Heart left ventricle (tissue), 16 donors: Measurements from ENCODE around the gene ARMH2. TPM values are rescaled to one million over a fixed set of nuclear protein-coding genes. Genes with fewer than 3 reads are reported as not detected.

Experiments used
- ATAC-seq, 4 donors: fragments of 200-7000 bp; cut with Tn5 transposase; one replicate each; pipeline ENCODE4 v1.9.1; 2020 to 2022; ENCODE audit warnings: moderate library complexity in 4 of 4, mild to moderate bottlenecking in 3 of 4, moderate number of reproducible peaks in 1 of 4
- DNase-seq, 5 donors: peaks; one replicate each; pipeline ENCODE4 v3.0.0-alpha.2; 2020
- H3K27ac ChIP-seq, 12 donors: fragments of 200-600 bp; sonication (generic) in 4 of 12; one replicate each; pipeline versions ENCODE4 v1.5.0 to v1.8.0; 2016 to 2022; ENCODE audit warnings: mild to moderate bottlenecking in 2 of 12
- H3K27me3 ChIP-seq, 9 donors: fragments of 200-600 bp; sonication (generic) in 2 of 9; one replicate each; pipeline versions ENCODE4 v1.5.1 to v1.8.0; 2016 to 2022; ENCODE audit warnings: mild to moderate bottlenecking in 3 of 9
- H3K36me3 ChIP-seq, 9 donors: fragments of 200-600 bp; sonication (generic) in 2 of 9; one replicate each; pipeline versions ENCODE4 v1.5.0 to v1.8.0; 2018 to 2022; ENCODE audit warnings: mild to moderate bottlenecking in 2 of 9
- H3K4me1 ChIP-seq, 12 donors: fragments of 200-600 bp; sonication (generic) in 4 of 12; one replicate each; pipeline versions ENCODE4 v1.5.0 to v1.8.0; 2016 to 2022; ENCODE audit warnings: mild to moderate bottlenecking in 3 of 12
- H3K4me3 ChIP-seq, 12 donors: fragments of 200-600 bp; sonication (generic) in 4 of 12; one replicate each; pipeline versions ENCODE4 v1.5.0 to v1.8.0; 2017 to 2022; ENCODE audit warnings: mild to moderate bottlenecking in 9 of 12, moderate library complexity in 4 of 12
- H3K9me3 ChIP-seq, 12 donors: fragments of 200-600 bp; sonication (generic) in 4 of 12; one replicate each; pipeline versions ENCODE4 v1.5.0 to v1.8.0; 2016 to 2022; ENCODE audit warnings: mild to moderate bottlenecking in 1 of 12
- POLR2A ChIP-seq, 2 donors: fragments of 450-650 bp; IDR thresholded peaks; one replicate each; pipeline ENCODE4 v1.6.1; 2017; ENCODE audit warnings: antibody characterized with exemption in 2 of 2, mild to moderate bottlenecking in 2 of 2, moderate library complexity in 2 of 2
- WGBS, 4 donors: extraction: QIAGEN DNeasy Blood & Tissue Kit in 2 of 4; methylation state at CpG; one replicate each; pipeline versions ENCODE4 v1.1.5 to v1.1.7; 2013 to 2018; 5-methylcytosine and 5-hydroxymethylcytosine counted together
- intact Hi-C, 10 donors: fragments of 100-400 bp; cut with DNase I; formaldehyde crosslinking; loops; one replicate each; pipeline versions ENCODE4 v1.11.1 to v1.14.2; 2022
- polyA plus RNA-seq, 2 donors: library from polyadenylated mRNA; stranded (reverse); fragments of 200-250 nt; gene quantifications; one replicate each; pipeline ENCODE4 v1.2.3, GENCODE V29; 2013
- total RNA-seq, 9 donors: library from RNA; depleted of rRNA in 2 of 9; stranded (reverse); fragments of >200 nt in 2 of 9; fragmentation: NEBNext Ultra II Directional in 3 of 9; extraction: Animal tissue kit (Norgen Biotek cat#: 25700) in 3 of 9; gene quantifications; one replicate each; pipeline versions ENCODE4 v1.1.0 to v1.2.4, GENCODE V29; 2016 to 2023
- TF ChIP-seq, protein P1 (sequence below), 12 donors: fragments of 200-600 bp; sonication (generic) in 4 of 12; IDR thresholded peaks; one replicate each; pipeline versions ENCODE4 v1.5.0 to v1.8.0; 2018 to 2022; ENCODE audit warnings: antibody characterized with exemption in 12 of 12, mild to moderate bottlenecking in 5 of 12
- donor health status: ischemic (EF 13 %, LVEDD 7.1; RV severe dilation, severe dysfunction).
- donor health status: healthy with polysubstance abuse.
- donor health status: DM: no; HTN: yes; CAD: no.
- donor health status: DM: no; HTN: no; CAD: no.
- donor health status: ischemic (EF 25% LVEDD 6.9; RV normal size, moderate dysfunction).
- donor health status: ischemic (EF 25% LVEDD 5.7; RV mildly dilated, moderate dysfunction).
- donor health status: healthy.
- donor health status: DM: yes; HTN: yes; CAD: no.
- donor health status: ischemic (EF 35%, LVEDD 5.7; RV mildly dilated, moderate dysfunction).
- donor health status: nonischemic (EF 11% LVEDD 7.7; RV severe dilation, severe dysfunction).
- donor health status: DM: yes; HTN: yes; CAD: no.
- donor health status: PGD.
- donor health status: ischemic (EF 29% LVEDD 5.4; RV normal size, mild dysfunction).
- donor health status: nonischemic (EF 23%, LVEDD 6.1; RV moderate dilation, normal function).

Gene ARMH2
- total and polyA plus RNA-seq, 11 donors = not detected

GRCh38 chr6:24827162-24827561 lies 28.4 kb upstream of the ARMH2 start:
- no peak for DNase-seq
- Histone ChIP-seq H3K27ac (no peak overlapping the region), H3K4me1 (no peaks in the 10 kb centered on the region), H3K36me3 (peaks cover 0 to 95% (median 17%) of the 10 kb centered on the region in 9 donors), H3K27me3 (no peaks in the 10 kb centered on the region), H3K4me3 (no peak overlapping the region), H3K9me3 (no peaks in the 10 kb centered on the region)
- intact Hi-C loops = no loop called here
- 83 to 86% (median 84%) methylated on average over 3 of the region's 3 CpGs for WGBS, 4 donors
- ATAC-seq = no peak
- TF ChIP-seq, protein P1, sequence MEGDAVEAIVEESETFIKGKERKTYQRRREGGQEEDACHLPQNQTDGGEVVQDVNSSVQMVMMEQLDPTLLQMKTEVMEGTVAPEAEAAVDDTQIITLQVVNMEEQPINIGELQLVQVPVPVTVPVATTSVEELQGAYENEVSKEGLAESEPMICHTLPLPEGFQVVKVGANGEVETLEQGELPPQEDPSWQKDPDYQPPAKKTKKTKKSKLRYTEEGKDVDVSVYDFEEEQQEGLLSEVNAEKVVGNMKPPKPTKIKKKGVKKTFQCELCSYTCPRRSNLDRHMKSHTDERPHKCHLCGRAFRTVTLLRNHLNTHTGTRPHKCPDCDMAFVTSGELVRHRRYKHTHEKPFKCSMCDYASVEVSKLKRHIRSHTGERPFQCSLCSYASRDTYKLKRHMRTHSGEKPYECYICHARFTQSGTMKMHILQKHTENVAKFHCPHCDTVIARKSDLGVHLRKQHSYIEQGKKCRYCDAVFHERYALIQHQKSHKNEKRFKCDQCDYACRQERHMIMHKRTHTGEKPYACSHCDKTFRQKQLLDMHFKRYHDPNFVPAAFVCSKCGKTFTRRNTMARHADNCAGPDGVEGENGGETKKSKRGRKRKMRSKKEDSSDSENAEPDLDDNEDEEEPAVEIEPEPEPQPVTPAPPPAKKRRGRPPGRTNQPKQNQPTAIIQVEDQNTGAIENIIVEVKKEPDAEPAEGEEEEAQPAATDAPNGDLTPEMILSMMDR (IDR thresholded peaks at IDR 0.05) = no peak
- no peak for TF ChIP-seq POLR2A (IDR thresholded peaks at IDR 0.05)

DNA sequence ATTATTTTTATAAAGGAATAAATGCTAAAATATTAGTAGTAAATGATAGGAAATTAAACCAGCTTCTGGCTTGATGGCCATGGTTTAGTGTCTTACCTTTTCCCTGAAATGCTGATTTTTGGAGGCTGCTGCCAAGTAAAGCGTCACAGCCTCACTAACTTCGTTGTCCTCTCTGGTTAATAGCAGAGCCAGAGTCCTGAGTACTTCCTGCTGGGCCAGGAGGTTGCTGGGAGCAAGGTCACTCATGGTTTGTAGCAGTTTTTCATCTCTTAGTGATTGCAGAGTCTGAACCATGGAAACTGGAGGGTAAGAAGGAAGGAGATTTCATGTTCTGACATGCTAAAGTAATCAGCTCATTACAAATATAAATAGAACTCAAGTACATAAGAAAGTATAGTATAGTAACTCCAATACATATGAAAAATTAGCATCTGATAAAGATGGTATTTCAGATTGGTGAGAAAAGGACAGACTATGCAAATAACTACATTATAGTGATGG lies 26.5 kb upstream of the ARMH2 start:
- ATAC-seq = no peak
- TF ChIP-seq POLR2A (IDR thresholded peaks at IDR 0.05) = no peak
- TF ChIP-seq, protein P1 (IDR thresholded peaks at IDR 0.05) = no peak
- Histone ChIP-seq H3K27ac (no peak overlapping the region), H3K4me1 (no peaks in the 10 kb centered on the region), H3K27me3 (no peaks in the 10 kb centered on the region), H3K9me3 (no peaks in the 10 kb centered on the region), H3K36me3 (peaks cover 0 to 85% (median 17%) of the 10 kb centered on the region in 9 donors), H3K4me3 (no peak overlapping the region)
- DNase-seq = no peak
- 58 to 68% (median 65%) methylated on average over 2 of the region's 2 CpGs for WGBS, 4 donors
- intact Hi-C loops = no loop called here

GRCh38 chr6:24824142-24824938 lies 25.6 kb upstream of the ARMH2 start:
- WGBS, 4 donors = 91 to 93% (median 92%) methylated on average over 6 of the region's 6 CpGs
- no peaks in the 10 kb centered on the region for H3K4me1 ChIP-seq
- H3K27me3 ChIP-seq = no peaks in the 10 kb centered on the region
- no peak overlapping the region for H3K4me3 ChIP-seq
- intact Hi-C loops = no loop called here
- H3K9me3 ChIP-seq = no peaks in the 10 kb centered on the region
- H3K36me3 ChIP-seq = peaks cover 0 to 77% (median 17%) of the 10 kb centered on the region in 9 donors
- ATAC-seq = no peak
- H3K27ac ChIP-seq = no peak overlapping the region
- DNase-seq = no peak
- TF ChIP-seq, protein P1 (IDR thresholded peaks at IDR 0.05) = no peak
- no peak for TF ChIP-seq POLR2A (IDR thresholded peaks at IDR 0.05)

DNA sequence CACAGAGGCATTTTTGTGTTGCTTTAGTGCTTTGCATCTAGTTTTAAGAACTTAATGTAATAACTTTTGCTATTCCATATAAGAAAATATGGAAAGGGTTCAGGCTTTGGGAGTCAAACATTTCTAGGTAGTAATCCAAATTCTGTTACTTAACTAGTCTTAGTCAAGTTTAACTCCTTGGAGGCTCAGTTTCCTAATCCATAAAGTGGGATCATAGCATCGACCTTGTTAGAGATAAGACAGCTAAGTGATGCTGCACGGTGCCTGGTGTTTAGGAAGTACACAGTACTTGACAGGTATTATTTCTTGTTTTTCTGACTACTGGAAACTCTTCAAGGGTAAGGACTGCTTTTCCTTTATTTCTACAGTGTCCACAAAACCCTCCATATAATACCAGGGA lies 24.5 kb upstream of the ARMH2 start:
- intact Hi-C loops = no loop called here
- DNase-seq (no peak), ATAC-seq (no peak)
- no peak overlapping the region for H3K27ac ChIP-seq
- peaks cover 0 to 73% (median 17%) of the 10 kb centered on the region in 9 donors for H3K36me3 ChIP-seq
- H3K9me3 ChIP-seq = no peaks in the 10 kb centered on the region
- no peak overlapping the region for H3K4me3 ChIP-seq
- WGBS, 4 donors = 84 to 91% (median 89%) methylated on average over 2 of the region's 2 CpGs
- TF ChIP-seq, protein P1 (IDR thresholded peaks at IDR 0.05) = no peak
- no peak for TF ChIP-seq POLR2A (IDR thresholded peaks at IDR 0.05)
- H3K4me1 ChIP-seq = no peaks in the 10 kb centered on the region
- no peaks in the 10 kb centered on the region for H3K27me3 ChIP-seq
